Ishikawa (cell line): Measurements from ENCODE around the gene RNF175.

ENCODE experiments used
- CEBPB ChIP-seq: IDR thresholded peaks from 2 replicates; pipeline ENCODE4 v1.6.1; 2012
- CREB1 ChIP-seq: IDR thresholded peaks from 2 replicates; pipeline ENCODE4 v1.6.1; 2012; ENCODE audit warnings: low read depth
- EGR1 ChIP-seq: IDR thresholded peaks from 2 replicates; pipeline ENCODE4 v1.6.1; 2012
- EP300 ChIP-seq: IDR thresholded peaks from 2 replicates; pipeline ENCODE4 v1.6.1; 2012; ENCODE audit warnings: borderline replicate concordance
- FOXM1 ChIP-seq: IDR thresholded peaks from 2 replicates; pipeline ENCODE4 v1.6.1; 2012; ENCODE audit warnings: low read depth, borderline replicate concordance
- NFIC ChIP-seq: IDR thresholded peaks from 2 replicates; pipeline ENCODE4 v1.6.1; 2012
- RAD21 ChIP-seq: IDR thresholded peaks from 2 replicates; pipeline ENCODE4 v1.6.1; 2012; ENCODE audit warnings: low read depth
- TAF1 ChIP-seq: IDR thresholded peaks from 2 replicates; pipeline ENCODE4 v1.6.1; 2012; ENCODE audit warnings: low read depth, mild to moderate bottlenecking
- TCF12 ChIP-seq: IDR thresholded peaks from 2 replicates; pipeline ENCODE4 v1.6.1; 2012; ENCODE audit warnings: low read depth
- TEAD4 ChIP-seq: IDR thresholded peaks from 2 replicates; pipeline ENCODE4 v1.6.1; 2012
- USF1 ChIP-seq: IDR thresholded peaks from 2 replicates; pipeline ENCODE4 v1.6.1; 2012
- YY1 ChIP-seq: IDR thresholded peaks from 2 replicates; pipeline ENCODE4 v1.6.1; 2012; ENCODE audit warnings: low read depth
- ZBTB7A ChIP-seq: IDR thresholded peaks from 2 replicates; pipeline ENCODE4 v1.6.1; 2012; ENCODE audit warnings: low read depth
- TF ChIP-seq, protein P1 (sequence below): IDR thresholded peaks from 2 replicates; pipeline ENCODE4 v1.6.1; 2012; ENCODE audit warnings: low read depth, mild to moderate bottlenecking
- TF ChIP-seq, protein P2 (sequence below): IDR thresholded peaks from 2 replicates; pipeline ENCODE4 v1.6.1; 2012

RNF175 gene

DNA sequence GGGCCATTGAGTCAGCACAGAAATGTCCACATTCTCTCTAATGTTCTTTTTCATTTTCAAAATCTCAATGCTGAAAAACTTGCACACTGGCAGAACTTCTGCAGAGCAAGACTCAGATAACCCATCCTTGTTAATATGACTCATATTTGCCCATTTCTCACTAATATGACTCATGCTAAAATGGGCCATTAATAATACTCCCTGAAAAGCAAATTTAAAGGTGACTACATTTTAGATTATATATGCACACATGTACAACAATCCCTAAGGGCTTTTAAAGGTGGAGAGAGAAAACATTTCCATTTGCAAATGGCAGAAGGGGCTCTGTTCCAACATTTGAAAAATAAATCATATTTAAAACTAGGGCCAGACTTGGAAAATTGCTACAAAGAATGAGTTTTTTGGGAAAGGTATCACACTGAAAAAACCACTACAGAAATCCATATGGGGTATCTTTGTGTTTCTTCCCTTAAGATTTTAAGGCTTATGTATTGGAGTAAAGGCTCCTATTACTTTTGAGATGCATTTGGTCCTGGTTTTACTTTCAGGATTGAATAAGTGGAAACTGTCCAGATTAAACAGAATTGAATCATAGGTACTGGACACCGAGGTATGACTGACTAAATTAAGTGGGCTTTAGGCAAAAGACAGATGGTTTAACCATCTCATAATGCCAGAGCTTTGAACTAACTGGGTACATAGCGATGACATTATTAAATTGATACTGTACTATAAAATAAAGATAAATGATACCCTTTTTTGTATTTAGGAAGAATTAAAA is 45.8 kb downstream of the RNF175 start:
- TF ChIP-seq NFIC (no peak), EP300 (no peak), RAD21 (no peak), EGR1 (no peak), TCF12 (no peak), FOXM1 (no peak), YY1 (no peak)

DNA sequence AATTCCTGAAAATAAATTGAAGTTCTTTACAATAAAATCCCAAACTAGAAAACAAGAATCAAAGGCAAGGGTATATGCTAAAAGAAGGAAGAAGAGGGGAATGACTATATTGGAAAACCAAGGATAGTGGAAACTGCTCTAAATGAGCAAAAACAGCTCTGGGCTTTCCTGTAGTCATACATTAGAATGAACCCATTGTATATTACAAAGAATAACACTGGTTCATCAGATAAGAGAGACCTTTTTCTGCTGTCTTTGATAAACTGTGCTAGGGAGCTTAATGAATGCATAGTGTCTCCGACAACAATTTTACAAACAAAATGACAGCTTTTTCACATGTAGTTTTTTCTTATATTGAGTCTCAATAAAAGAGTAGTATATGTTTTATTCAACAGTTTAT is 49.1 kb downstream of the RNF175 start:
- TF ChIP-seq RAD21 (no peak), CEBPB (no peak), NFIC (no peak), TAF1 (no peak), FOXM1 (no peak), TEAD4 (no peak)

DNA sequence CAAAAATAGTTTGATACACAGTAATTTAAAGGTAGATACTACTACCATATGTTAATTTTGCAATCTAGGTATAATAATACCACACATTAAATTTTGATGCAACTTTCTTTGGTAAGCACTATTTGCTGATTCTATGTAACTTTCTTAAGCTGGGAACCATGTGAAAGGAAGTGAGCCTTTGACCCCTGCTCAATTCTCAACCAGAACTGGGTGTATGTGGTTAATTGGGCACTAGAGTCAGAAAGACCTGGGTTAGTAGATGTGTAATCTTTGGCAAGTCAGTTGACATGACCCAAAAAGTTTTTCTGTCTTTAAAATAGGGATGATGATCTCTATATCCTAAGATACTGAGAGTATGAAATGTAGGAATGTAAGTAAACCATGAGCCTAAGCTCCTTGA is 53.3 kb downstream of the RNF175 start:
- no peak for TF ChIP-seq EP300
- TF ChIP-seq RAD21 = no peak
- no peak for TF ChIP-seq TCF12
- no peak for TF ChIP-seq TEAD4
- TF ChIP-seq NFIC = no peak
- TF ChIP-seq USF1 = no peak
- TF ChIP-seq CREB1 = no peak
- TF ChIP-seq TAF1 = no peak
- TF ChIP-seq CEBPB = no peak
- no peak for TF ChIP-seq FOXM1

DNA sequence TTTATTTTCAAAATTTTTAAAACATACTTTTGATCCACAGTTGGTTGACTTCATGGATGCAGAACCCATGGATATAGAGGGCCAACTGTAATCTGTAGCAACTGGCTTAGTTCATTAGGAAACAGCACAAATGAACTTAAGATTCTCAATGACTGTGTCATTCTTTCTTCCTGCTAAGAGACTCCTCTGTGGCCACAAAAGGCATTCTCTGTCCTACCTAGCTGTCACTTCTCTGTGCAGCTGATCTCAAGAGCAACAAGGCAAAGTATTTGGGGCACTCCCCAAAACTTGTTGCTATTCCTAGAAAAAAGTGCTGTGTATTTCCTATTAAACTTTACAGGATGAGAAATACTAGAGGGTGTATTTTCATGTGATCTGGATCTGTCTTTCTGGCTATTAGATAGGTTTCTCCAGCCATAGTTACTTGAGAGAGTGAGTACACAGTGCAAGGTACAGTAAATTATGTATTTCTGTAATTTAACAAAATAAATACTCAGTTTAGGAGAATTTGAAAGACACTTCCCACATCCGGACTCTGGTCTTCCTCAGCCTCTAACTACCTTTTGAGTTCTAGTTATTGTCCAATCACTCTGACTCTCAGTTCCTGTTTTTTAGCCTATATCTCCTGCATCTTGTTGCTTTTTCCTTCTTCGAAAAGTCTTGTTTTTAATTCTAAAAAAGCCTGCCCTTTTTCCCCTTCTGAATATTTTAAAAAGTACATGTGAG is 53.9 kb downstream of the RNF175 start:
- no peak for TF ChIP-seq FOXM1
- TF ChIP-seq EGR1 = no peak
- TF ChIP-seq TEAD4 = no peak
- no peak for TF ChIP-seq YY1
- TF ChIP-seq, protein P1, sequence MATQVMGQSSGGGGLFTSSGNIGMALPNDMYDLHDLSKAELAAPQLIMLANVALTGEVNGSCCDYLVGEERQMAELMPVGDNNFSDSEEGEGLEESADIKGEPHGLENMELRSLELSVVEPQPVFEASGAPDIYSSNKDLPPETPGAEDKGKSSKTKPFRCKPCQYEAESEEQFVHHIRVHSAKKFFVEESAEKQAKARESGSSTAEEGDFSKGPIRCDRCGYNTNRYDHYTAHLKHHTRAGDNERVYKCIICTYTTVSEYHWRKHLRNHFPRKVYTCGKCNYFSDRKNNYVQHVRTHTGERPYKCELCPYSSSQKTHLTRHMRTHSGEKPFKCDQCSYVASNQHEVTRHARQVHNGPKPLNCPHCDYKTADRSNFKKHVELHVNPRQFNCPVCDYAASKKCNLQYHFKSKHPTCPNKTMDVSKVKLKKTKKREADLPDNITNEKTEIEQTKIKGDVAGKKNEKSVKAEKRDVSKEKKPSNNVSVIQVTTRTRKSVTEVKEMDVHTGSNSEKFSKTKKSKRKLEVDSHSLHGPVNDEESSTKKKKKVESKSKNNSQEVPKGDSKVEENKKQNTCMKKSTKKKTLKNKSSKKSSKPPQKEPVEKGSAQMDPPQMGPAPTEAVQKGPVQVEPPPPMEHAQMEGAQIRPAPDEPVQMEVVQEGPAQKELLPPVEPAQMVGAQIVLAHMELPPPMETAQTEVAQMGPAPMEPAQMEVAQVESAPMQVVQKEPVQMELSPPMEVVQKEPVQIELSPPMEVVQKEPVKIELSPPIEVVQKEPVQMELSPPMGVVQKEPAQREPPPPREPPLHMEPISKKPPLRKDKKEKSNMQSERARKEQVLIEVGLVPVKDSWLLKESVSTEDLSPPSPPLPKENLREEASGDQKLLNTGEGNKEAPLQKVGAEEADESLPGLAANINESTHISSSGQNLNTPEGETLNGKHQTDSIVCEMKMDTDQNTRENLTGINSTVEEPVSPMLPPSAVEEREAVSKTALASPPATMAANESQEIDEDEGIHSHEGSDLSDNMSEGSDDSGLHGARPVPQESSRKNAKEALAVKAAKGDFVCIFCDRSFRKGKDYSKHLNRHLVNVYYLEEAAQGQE = no peak
- TF ChIP-seq, protein P2, sequence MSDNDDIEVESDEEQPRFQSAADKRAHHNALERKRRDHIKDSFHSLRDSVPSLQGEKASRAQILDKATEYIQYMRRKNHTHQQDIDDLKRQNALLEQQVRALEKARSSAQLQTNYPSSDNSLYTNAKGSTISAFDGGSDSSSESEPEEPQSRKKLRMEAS = no peak
- no peak for TF ChIP-seq USF1
- TF ChIP-seq TAF1 = no peak
- no peak for TF ChIP-seq NFIC
- no peak for TF ChIP-seq RAD21
- TF ChIP-seq TCF12 = no peak
- TF ChIP-seq ZBTB7A = no peak
- no peak for TF ChIP-seq CREB1
- TF ChIP-seq EP300 = no peak
- no peak for TF ChIP-seq CEBPB

DNA sequence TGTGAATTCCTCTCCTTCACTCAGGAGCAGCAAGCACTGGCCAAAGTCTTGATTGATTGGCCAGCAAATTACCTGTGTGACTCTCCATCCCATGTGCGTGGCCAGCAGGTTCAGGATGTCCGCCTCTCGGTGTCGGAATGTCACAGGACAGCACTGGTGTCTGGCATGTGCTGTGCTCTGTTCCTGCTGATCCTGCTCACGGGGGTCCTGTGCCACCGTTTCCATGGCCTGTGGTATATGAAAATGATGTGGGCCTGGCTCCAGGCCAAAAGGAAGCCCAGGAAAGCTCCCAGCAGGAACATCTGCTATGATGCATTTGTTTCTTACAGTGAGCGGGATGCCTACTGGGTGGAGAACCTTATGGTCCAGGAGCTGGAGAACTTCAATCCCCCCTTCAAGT is 55.3 kb downstream of the RNF175 start:
- TF ChIP-seq CREB1 (no peak), EP300 (no peak), EGR1 (no peak)
- TF ChIP-seq, protein P2 = no peak

DNA sequence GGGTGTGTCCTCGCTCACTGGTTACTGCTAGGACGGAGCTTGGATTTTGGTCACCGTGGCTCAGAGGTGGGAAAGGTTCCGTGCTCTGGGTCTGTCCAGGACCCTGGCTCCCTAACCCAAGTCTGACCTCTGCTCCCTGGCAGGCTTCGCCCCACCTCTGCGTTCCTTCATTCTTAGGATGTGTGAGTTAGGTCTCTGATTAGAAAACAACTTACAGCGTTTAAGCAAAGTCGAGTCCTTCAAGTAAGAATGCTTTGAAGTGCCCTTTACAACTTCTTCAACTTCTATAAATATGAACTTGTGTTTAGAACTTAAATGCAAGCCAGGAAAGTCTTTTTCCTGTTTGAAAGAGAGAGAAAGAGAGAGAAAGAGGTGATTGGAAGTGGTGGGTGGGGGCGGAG is 74.9 kb downstream of the RNF175 start:
- TF ChIP-seq, protein P1 = no peak
- TF ChIP-seq NFIC = no peak
- TF ChIP-seq EGR1 = no peak
- no peak for TF ChIP-seq RAD21
- no peak for TF ChIP-seq TCF12
- TF ChIP-seq CREB1 = no peak
- no peak for TF ChIP-seq CEBPB
- no peak for TF ChIP-seq YY1
- TF ChIP-seq, protein P2 = no peak
- TF ChIP-seq EP300 = no peak
